Measurements from ENCODE around the gene NADSYN1.

Gene NADSYN1

GRCh38 chr11:71458146-71459070 is 5.4 kb downstream of the NADSYN1 start:
- Histone ChIP-seq H3K9me3 (ENCODE audit: insufficient read depth, low read length, severe bottlenecking) (no peaks in the 10 kb centered on the region), H3K4me1 (ENCODE audit: insufficient read depth, low read length) (peaks cover 18% of the 10 kb centered on the region), H3K27ac (ENCODE audit: low read length) (no peak overlapping the region), H3K9ac (ENCODE audit: low read depth, low read length) (no peak overlapping the region), H3K36me3 (ENCODE audit: insufficient read depth, low read length) (peaks cover 83% of the 10 kb centered on the region), H3K79me2 (ENCODE audit: insufficient read depth, low read length) (peaks cover 16% of the 10 kb centered on the region), H2AFZ (ENCODE audit: low read depth, low read length) (no peak overlapping the region), H3K4me2 (ENCODE audit: insufficient read depth, low read length) (no peak overlapping the region), H3K27me3 (ENCODE audit: insufficient read depth, low read length, poor library complexity) (no peaks in the 10 kb centered on the region), H4K20me1 (ENCODE audit: insufficient read depth, low read length) (peaks cover 39% of the 10 kb centered on the region), H3K4me3 (ENCODE audit: low read depth in 1 of 2, low read length in 2 of 2) (no peak overlapping the region)
- no peak for TF ChIP-seq EZH2 (IDR thresholded peaks at IDR 0.05; ENCODE audit: borderline replicate concordance, low read depth, low read length, severe bottlenecking)
- TF ChIP-seq CTCF (IDR thresholded peaks at IDR 0.05; ENCODE audit: borderline replicate concordance, extremely low read depth, low read length, poor library complexity, severe bottlenecking) = no peak
- no peak for DNase-seq
- no peak for ATAC-seq (ENCODE audit: insufficient read depth, low read depth)

GRCh38 chr11:71459076-71459766 is 6.2 kb downstream of the NADSYN1 start:
- no peak for DNase-seq

GRCh38 chr11:71459767-71460320 is 6.8 kb downstream of the NADSYN1 start:
- Histone ChIP-seq H3K36me3 (ENCODE audit: insufficient read depth, low read length) (peaks cover 87% of the 10 kb centered on the region), H2AFZ (ENCODE audit: low read depth, low read length) (no peak overlapping the region), H3K27ac (ENCODE audit: low read length) (no peak overlapping the region), H3K4me2 (ENCODE audit: insufficient read depth, low read length) (no peak overlapping the region), H3K79me2 (ENCODE audit: insufficient read depth, low read length) (peaks cover 3% of the 10 kb centered on the region), H4K20me1 (ENCODE audit: insufficient read depth, low read length) (peaks cover 39% of the 10 kb centered on the region), H3K27me3 (ENCODE audit: insufficient read depth, low read length, poor library complexity) (no peaks in the 10 kb centered on the region), H3K9me3 (ENCODE audit: insufficient read depth, low read length, severe bottlenecking) (no peaks in the 10 kb centered on the region), H3K9ac (ENCODE audit: low read depth, low read length) (no peak overlapping the region), H3K4me3 (ENCODE audit: low read depth in 1 of 2, low read length in 2 of 2) (no peak overlapping the region), H3K4me1 (ENCODE audit: insufficient read depth, low read length) (peaks cover 4% of the 10 kb centered on the region; the same call in 1 of the 2 replicates)
- ATAC-seq (ENCODE audit: insufficient read depth, low read depth) (no peak), DNase-seq (no peak)
- no peak for TF ChIP-seq EZH2 (IDR thresholded peaks at IDR 0.05; ENCODE audit: borderline replicate concordance, low read depth, low read length, severe bottlenecking)
- TF ChIP-seq CTCF (IDR thresholded peaks at IDR 0.05; ENCODE audit: borderline replicate concordance, extremely low read depth, low read length, poor library complexity, severe bottlenecking) = no peak

More at GRCh38 chr11:71459076-71459766, 6.2 kb downstream of the NADSYN1 start:
- Histone ChIP-seq H3K4me2 (ENCODE audit: insufficient read depth, low read length) (no peak overlapping the region), H2AFZ (ENCODE audit: low read depth, low read length) (no peak overlapping the region), H3K9me3 (ENCODE audit: insufficient read depth, low read length, severe bottlenecking) (no peaks in the 10 kb centered on the region), H4K20me1 (ENCODE audit: insufficient read depth, low read length) (peaks cover 39% of the 10 kb centered on the region), H3K9ac (ENCODE audit: low read depth, low read length) (no peak overlapping the region), H3K4me3 (ENCODE audit: low read depth in 1 of 2, low read length in 2 of 2) (no peak overlapping the region), H3K27me3 (ENCODE audit: insufficient read depth, low read length, poor library complexity) (no peaks in the 10 kb centered on the region), H3K79me2 (ENCODE audit: insufficient read depth, low read length) (peaks cover 8% of the 10 kb centered on the region), H3K4me1 (ENCODE audit: insufficient read depth, low read length) (peaks cover 10% of the 10 kb centered on the region), H3K27ac (ENCODE audit: low read length) (no peak overlapping the region), H3K36me3 (ENCODE audit: insufficient read depth, low read length) (peaks cover 91% of the 10 kb centered on the region)
- TF ChIP-seq CTCF (IDR thresholded peaks at IDR 0.05; ENCODE audit: borderline replicate concordance, extremely low read depth, low read length, poor library complexity, severe bottlenecking) (no peak), EZH2 (IDR thresholded peaks at IDR 0.05; ENCODE audit: borderline replicate concordance, low read depth, low read length, severe bottlenecking) (no peak)
- ATAC-seq (ENCODE audit: insufficient read depth, low read depth) = 0 out of 3 replicates have a peak, but pooled peaks have one; percentile 14

Measured in DND-41 (cell line).